ENCODE data around the gene TFDP2. TPM values are rescaled to one million over a fixed set of nuclear protein-coding genes. Genes with fewer than 3 reads are reported as not detected.

TFDP2 gene
- total RNA-seq, 4 donors from 2014 or later, result 41.9 to 134 (median 47.3) TPM

- Histone ChIP-seq H3K9me3 (no peaks in the 10 kb centered on the region), H3K4me1 (no peaks in the 10 kb centered on the region), H3K27ac (replicated peaks in 1 of 4) (no peak overlapping the region), H3K36me3 (peaks cover 0 to 30% (median 16%) of the 10 kb centered on the region in 4 donors), H3K27me3 (no peaks in the 10 kb centered on the region), H3K4me3 (no peak overlapping the region)
- intact Hi-C loops (cut with DNase I), result no loop called here
- no peak for DNase-seq (ENCODE audit: extremely low spot score)
- TF ChIP-seq CTCF (IDR thresholded peaks at IDR 0.05) (no peak), POLR2A (IDR thresholded peaks at IDR 0.05; ENCODE audit: low read depth) (no peak), POLR2AphosphoS5 (IDR thresholded peaks at IDR 0.05) (no peak), EP300 (IDR thresholded peaks at IDR 0.05) (no peak)
- 78% methylated on average over 2 of the region's 2 CpGs for WGBS
Measured at GRCh38 chr3:141901914-141902313, 247.4 kb downstream of the TFDP2 start.

- Histone ChIP-seq H3K9me3 (no peaks in the 10 kb centered on the region), H3K4me3 (no peak overlapping the region), H3K4me1 (no peaks in the 10 kb centered on the region), H3K27me3 (no peaks in the 10 kb centered on the region), H3K27ac (replicated peaks in 1 of 4) (no peak overlapping the region), H3K36me3 (peaks cover 0 to 18% (median 8%) of the 10 kb centered on the region in 4 donors)
- intact Hi-C loops (cut with DNase I), result no loop called here
- no peak for TF ChIP-seq POLR2AphosphoS5 (IDR thresholded peaks at IDR 0.05)
- TF ChIP-seq EP300 (IDR thresholded peaks at IDR 0.05), result no peak
- no peak for TF ChIP-seq CTCF (IDR thresholded peaks at IDR 0.05)
- TF ChIP-seq POLR2A (IDR thresholded peaks at IDR 0.05; ENCODE audit: low read depth), result no peak
- 100% methylated on average over 3 of the region's 3 CpGs for WGBS
- DNase-seq (ENCODE audit: extremely low spot score), result no peak
Measured at GRCh38 chr3:141900343-141900742, 249.0 kb downstream of the TFDP2 start.

DNA sequence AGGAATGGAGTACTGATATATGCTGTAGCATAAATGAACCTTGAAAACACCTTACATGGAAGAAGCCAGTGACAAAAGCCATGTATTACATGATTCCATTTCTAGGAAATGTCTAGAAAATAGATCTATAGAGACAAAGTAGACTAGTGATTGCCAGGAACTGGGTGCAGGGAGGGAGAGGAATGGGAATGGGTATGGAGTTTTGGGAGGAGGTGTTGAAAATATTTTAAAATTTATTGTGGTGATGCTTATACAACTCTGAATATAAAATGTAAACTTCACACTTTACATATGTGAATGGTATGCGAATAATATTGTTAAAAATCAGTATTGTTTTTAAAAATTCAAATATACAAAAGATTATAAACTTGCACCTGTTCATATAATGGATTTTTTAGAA lies 250.4 kb downstream of the TFDP2 start:
- H3K4me3 ChIP-seq, result no peak overlapping the region
- TF ChIP-seq EP300 (IDR thresholded peaks at IDR 0.05) (no peak), POLR2A (IDR thresholded peaks at IDR 0.05; ENCODE audit: low read depth) (no peak), CTCF (IDR thresholded peaks at IDR 0.05) (no peak), POLR2AphosphoS5 (IDR thresholded peaks at IDR 0.05) (no peak)
- intact Hi-C loops (cut with DNase I), result no loop called here
- H3K36me3 ChIP-seq, result peaks cover 0 to 10% (median 2%) of the 10 kb centered on the region in 4 donors
- H3K4me1 ChIP-seq, result peaks cover 0 to 5% (median 0%) of the 10 kb centered on the region in 4 donors
- no peaks in the 10 kb centered on the region for H3K9me3 ChIP-seq
- H3K27me3 ChIP-seq, result no peaks in the 10 kb centered on the region
- no peak overlapping the region for H3K27ac ChIP-seq (replicated peaks in 1 of 4)
- no peak for DNase-seq (ENCODE audit: extremely low spot score)
- WGBS, result 96% methylated on average over 1 of the region's 1 CpG

DNA sequence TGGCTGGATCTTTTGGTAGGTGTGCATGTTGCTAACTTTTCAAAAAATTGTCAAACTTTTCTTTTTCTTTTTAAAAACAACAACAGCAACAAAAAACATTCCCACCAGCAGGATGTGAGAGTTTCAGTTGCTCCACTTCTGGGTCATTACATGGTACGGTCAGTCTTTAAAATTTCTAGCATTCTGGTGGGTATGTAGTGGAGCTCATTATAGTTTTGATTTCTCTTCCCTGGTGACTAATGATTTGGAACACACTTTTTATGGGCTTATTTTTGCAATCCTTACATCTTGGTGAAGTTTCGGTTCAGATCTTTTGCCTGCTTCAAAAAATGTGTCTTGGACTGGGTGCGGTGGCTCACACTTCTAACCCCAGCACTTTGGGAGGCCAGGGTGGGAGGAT lies 253.6 kb downstream of the TFDP2 start:
- no peak for DNase-seq (ENCODE audit: extremely low spot score)
- intact Hi-C loops (cut with DNase I), result no loop called here
- H3K4me3 ChIP-seq, result no peak overlapping the region
- H3K9me3 ChIP-seq, result no peaks in the 10 kb centered on the region
- H3K27me3 ChIP-seq, result no peaks in the 10 kb centered on the region
- 97% methylated on average over 3 of the region's 3 CpGs for WGBS
- peaks cover 0 to 5% (median 0%) of the 10 kb centered on the region in 4 donors for H3K4me1 ChIP-seq
- H3K27ac ChIP-seq (replicated peaks in 1 of 4), result no peak overlapping the region
- no peak for TF ChIP-seq POLR2A (IDR thresholded peaks at IDR 0.05; ENCODE audit: low read depth)
- TF ChIP-seq POLR2AphosphoS5 (IDR thresholded peaks at IDR 0.05), result no peak
- TF ChIP-seq CTCF (IDR thresholded peaks at IDR 0.05), result no peak
- no peak for TF ChIP-seq EP300 (IDR thresholded peaks at IDR 0.05)
- peaks cover 0 to 3% (median 0%) of the 10 kb centered on the region in 4 donors for H3K36me3 ChIP-seq

DNA sequence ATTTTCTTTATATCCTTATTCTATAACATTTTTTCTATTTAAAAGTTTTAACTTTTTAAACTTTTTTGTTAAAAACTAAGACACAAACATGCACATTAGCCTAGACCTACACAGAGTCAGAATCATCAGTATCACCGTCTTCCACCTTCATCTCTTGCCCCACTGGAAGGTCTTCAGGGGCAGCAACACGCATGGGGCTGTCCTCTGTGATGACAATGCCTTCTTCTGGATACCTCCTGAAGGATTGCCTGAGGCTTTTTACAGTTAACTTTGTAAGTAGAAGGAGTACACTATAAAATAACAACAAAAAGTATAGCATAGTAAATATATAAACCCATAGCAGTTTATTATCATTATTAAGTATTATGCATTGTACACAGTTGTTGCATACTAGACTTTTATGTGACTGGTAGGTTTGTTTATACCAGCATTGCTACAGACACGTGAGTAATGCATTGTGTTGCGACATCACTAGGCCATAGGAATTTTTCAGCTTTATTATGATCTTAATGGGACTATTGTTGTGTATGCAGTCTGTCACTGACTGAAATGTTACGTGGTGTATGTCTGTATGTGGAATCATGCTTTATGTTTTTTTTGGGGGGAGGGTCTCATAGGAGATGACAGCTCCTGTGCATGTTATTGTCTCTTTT lies 254.7 kb downstream of the TFDP2 start:
- Histone ChIP-seq H3K4me3 (no peak overlapping the region), H3K9me3 (no peaks in the 10 kb centered on the region), H3K27ac (replicated peaks in 1 of 4) (no peak overlapping the region), H3K4me1 (peaks cover 0 to 5% (median 0%) of the 10 kb centered on the region in 4 donors), H3K36me3 (peaks cover 0 to 3% (median 0%) of the 10 kb centered on the region in 4 donors), H3K27me3 (no peaks in the 10 kb centered on the region)
- TF ChIP-seq CTCF (IDR thresholded peaks at IDR 0.05), result no peak
- no peak for TF ChIP-seq POLR2AphosphoS5 (IDR thresholded peaks at IDR 0.05)
- no peak for TF ChIP-seq POLR2A (IDR thresholded peaks at IDR 0.05; ENCODE audit: low read depth)
- TF ChIP-seq EP300 (IDR thresholded peaks at IDR 0.05), result no peak
- 65% methylated on average over 5 of the region's 5 CpGs for WGBS
- intact Hi-C loops (cut with DNase I), result no loop called here
- no peak for DNase-seq (ENCODE audit: extremely low spot score)

Measured in esophagus muscularis mucosa (tissue), 4 donors.